Dermis microvascular lymphatic vessel endothelial cell (primary cell): ENCODE data around the gene SLC2A2. TPM values are rescaled to one million over a fixed set of nuclear protein-coding genes. Genes with fewer than 3 reads are reported as not detected.

Experiments
- DNase-seq, 2 donors: peaks; one replicate each; pipeline versions ENCODE4 v3.0.0 to v3.0.0-alpha.2; 2010; ENCODE audit warnings: low read depth in 2 of 2
- total RNA-seq: library from RNA; depleted of rRNA; stranded (reverse); fragments of >200 nt; gene quantifications from 2 replicates; pipeline ENCODE4 v1.2.1, GENCODE V29; 2014

SLC2A2 gene
- total RNA-seq: not detected in 2 replicates

DNA sequence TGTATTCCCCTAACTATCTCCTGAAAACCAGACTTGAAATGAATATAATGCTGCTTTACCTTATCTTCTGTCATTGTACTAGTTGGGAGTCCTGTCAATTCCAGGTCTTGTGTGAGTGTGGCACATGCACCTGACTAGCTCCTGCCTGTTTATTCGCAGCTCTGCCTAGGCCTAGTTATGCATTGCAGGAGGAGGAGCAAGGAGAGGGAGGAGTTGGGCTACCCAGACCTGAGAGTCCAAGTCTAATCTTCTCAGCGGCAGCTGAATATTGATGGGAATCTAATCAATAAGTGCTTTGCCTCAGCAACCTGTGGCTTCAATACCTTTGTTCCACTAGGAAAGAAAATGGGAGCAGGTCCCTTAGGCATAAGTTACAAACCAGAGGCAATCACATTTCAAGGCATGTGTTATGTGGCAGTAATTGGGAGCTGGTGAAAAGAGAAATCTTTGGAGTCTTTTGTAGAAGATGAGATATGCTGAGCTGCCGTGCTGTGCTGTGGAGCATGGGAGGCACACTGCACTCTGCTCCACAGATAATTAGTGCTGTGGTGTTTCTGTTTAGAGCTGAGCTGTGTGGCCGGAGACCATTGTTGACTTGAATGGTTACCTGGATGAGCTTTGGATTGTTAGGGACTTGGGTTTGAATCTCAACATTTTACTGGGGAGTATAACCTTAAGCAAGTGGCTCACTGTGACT is at the start of gene SLC2A2:
Gene SLC2A2, minus strand, starts transcription at position 124 of the 697 bp plus-strand sequence. Its CDS starts 50 bp downstream, at position 74.
- no peak for DNase-seq

DNA sequence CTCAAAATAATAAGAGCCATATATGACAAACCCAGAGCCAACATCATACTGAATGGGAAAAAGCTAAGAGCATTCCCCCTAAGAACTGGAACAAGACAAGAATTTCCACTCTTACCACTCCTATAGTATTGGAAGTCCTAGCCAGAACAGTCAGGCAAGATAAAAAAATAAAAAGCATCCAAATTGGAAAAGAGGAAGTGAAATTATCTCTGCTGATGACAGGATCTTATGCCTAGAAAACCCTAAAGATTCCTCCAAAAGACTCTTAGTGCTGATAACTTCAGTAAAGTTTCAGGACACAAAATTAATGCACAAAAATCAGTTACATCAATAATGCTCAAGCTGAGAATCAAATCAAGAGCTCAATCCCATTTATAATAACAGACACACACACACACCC is 45.9 kb upstream of the SLC2A2 start:
- DNase-seq: no peak

DNA sequence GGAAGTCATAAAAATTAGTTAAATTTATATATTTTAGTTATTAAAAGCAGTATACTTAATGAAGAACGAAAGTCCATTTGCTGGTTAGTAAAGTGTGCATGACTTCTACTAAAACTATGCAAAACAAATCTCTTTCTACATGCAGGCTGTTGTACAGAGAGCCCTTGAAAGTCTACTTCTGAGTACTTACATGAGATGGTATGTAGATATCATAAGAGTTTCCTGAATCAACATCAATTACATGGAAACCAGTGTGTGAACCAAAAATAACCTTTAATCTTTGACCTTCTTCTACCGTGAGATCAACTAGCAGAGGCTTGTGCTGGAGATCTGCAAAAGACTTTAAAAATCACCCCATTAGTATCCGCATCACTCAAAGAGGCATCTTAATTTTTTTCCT is 42.1 kb upstream of the SLC2A2 start:
- no peak for DNase-seq

DNA sequence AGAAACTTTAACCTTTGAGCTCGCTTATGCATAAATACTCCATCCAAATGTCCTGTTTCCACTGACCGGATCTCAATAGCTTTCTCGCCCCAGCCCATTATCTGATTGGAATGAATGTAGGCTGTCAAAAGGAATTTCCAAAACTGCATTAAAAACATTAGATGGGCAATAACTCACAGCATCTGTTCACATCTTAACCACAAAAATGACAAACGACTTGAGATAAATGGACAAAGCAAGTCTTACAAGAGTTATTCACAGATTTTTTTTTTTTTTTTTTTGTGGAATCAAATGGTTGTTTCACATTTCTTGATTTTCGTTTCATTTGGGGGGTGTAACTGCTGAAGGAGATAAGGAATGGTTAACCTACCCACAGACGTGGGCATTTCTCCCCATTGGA is 39.7 kb upstream of the SLC2A2 start:
- DNase-seq: no peak

DNA sequence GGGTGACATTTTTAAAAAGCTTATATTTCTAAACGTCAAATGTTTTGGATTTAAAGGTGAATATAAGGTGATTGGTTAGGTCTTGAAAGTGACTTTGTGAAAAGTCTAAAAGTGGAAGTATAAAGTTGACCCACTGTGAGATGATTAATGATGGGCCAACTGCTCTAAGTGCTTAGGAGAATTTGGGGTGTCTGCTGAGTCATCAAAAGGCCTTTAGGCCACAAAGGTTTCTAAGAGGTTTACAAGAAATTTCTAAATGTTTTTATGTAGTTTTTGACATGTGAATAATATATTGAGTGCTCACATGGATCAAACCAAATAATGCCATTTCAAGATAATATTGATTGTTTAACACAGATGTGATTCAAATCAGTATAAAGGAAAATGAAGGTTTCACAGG is 39.2 kb upstream of the SLC2A2 start:
- DNase-seq: no peak

DNA sequence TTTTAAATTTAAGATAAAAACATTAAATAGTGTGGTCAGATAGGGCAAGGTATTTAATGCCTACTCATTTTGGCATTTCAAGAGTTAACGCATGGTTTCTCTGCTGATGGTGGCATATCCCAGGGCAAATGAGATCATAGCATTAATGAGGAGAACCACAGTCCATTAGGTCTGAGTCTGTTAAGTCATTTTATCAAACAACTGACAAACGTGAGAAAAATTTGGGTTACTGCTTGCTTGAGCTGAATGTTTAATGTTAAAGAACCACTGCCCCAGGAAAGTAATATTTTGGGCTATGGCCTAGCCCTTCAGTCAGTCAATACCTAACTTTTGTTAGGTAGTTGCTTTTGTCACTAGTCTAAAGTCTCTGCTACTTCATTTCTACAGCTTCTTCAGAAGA is 37.9 kb upstream of the SLC2A2 start:
- no peak for DNase-seq

DNA sequence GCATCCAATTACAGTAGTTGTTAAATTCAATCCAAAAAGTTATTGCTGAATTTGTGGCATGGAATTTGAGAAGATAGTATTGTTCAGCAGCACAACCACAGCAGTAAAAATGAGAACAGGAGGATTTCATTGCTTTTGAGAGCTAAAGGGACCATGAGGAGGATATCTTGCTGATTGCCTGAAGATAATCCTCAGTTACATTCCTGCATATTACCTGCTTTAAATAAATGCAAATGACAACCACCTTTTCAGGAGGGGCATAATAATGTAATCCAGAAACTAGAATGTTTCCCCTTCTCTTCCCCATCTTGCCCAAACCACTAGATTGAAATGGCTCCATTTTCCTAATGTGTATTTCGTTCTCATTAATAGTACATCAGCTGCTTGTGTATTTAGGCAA is 35.2 kb upstream of the SLC2A2 start:
- no peak for DNase-seq

DNA sequence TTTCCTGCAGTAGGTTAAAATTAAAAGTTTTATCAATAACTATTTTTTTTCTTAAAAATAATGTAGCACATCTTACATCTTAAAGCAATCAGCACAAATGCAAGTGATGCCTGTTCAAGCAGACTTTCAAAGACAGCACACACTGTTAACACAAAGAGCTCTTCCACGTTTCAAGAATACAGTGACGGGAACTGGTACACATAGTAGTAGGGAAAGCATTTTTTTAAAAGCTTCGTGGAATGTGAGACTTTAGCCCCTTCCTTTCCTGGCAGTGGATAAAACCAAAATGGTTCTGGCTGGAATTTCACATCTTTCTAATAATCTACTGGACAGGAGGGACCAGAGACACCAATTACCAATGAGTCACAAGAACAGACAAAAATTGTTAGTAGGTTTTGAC is 33.5 kb upstream of the SLC2A2 start:
- no peak for DNase-seq

DNA sequence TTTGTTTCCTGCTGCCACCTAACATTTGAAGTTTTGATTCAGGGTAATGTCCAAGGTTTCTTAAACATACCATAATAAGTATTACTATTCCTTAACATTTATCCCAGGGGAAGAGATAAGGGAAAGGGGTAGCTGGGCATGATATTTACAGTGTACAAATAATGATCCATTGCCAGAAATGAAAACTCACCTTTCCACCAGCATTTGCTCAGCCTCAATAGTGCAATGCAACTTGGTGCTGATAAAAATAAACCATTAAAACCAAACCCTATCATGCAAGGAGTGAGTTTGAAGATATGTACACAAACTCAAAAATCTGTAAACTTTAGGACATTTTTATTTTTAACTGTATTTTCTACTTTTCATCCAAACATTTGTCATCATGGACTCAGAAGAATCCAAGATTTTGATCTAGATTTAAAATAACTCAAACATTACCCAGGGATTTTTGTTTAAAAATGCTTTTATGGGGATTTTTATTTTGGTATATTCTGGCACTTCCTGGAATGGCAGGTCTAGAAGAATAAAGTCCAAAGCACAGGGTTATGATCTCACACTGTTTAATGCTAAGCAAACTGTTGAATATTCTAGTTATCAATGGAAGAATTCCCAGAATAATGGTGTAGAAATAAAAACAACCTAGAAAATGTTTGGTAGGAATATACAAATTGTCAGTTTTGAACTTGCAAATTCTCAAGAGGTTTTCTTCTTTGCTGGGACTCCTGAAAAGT is 32.5 kb upstream of the SLC2A2 start:
- DNase-seq: no peak

DNA sequence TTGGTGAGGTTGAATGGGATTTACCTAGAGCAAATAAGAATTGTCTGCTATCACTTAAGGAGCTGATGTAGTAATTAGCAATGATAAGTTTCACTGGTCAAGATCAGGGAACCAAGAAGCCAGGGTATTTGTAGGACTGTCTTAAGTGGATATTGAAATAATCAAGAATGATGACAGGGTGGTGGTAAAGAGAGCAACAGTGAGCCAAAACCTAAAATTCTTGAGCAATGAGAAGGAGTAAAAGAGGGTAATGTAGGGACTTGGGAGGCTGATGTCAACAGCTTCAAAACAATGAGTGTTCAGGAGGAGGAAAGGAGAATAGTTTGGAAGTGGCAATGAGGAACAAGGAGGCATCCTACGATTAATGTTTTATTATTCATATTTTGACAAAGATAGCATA is 31.5 kb upstream of the SLC2A2 start:
- DNase-seq: no peak

DNA sequence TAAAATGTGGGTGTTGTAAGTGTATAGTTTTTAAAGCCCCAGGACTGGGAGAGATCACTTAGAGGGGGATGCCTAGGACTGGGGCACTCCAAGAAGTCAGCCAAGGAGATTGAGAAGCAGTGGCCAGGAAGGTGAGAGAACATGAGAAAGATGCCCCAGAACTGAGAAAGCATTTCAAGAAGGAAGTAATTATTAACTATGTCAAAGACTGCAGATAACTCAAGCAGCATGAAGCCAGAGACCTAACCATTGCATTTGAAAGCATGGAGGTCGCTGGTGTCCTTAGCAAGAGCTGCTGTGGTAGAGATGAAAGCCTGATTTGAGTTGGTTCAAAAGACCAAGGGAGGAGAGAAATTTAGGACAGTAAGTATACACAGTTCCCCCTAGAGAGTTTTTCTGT is 30.6 kb upstream of the SLC2A2 start:
- no peak for DNase-seq

DNA sequence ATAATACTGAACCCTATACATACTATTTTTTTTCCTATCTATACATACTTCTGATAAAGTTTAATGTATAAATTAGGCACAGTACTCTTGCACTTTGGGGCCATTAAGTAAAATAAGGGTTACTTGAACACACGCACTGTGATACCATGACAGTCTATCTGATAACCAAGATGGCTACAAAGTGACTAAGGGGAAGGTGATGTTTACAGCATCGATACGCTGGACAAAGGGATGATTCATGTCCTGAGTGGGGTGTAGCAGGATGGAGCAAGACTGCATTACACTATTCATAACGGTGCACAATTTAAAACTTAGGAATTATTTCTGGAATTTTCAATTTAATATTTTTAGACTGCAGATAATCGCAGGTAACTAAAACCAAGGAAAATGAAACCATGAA is 30.0 kb upstream of the SLC2A2 start:
- peak; percentile 30 to 84 for DNase-seq

DNA sequence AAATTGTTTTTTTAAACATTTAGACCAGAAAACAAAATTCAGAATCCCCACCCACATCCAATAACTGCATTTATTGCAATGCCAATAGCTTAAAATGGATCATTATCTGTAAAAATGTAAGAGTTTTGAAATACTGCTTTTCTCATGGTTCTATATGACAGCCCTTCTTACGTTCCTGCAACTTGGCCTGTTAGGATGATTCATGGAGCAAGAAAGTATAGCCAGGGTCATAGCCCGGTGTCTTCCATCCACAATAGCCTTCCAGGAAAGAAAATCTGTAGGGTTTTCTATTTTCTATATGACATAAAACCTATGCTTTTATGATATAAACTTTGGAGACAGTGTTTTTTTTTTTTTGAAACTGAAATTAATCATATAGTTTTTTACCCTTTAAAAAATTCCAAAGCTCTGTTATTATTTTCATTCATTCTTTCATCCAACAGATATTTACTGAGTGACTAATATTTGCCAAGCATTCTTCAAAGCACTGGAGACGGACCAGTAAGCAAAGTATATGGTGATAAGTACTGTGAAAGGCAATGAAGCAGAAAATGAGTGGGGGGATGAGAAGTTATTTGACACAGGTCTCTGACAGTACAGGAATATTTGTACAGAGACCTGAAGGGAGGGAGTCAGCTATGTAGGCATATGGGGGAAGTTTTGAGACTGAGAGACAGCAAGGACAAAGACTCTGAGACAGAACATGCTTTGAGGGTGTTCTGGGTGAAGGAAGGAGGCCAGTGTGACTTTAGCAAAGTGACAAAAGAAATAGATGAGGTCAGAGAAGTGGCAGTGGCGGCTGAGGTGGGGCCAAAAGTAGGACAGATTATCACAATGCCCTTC is 29.0 kb upstream of the SLC2A2 start:
- DNase-seq: peak in 1 of 2 donors; percentile 20

DNA sequence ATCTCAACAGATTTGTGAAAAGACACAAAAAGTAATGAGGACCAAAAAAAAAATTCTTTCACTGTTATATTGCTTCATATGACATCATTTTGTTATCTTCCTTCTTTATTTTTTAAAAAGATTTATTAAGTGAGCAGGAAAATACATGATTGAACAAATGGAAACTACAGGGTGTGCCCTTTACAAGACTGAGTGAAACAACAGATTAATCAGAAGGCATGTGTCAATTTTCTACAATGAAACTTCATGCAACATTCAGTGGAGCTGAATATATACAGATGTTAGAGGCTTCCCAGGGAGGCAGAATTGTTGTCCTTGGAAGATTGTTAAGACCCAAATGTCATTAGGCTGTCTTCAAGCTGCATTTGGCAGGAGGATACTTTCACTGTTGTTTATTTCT is 28.4 kb upstream of the SLC2A2 start:
- no peak for DNase-seq

DNA sequence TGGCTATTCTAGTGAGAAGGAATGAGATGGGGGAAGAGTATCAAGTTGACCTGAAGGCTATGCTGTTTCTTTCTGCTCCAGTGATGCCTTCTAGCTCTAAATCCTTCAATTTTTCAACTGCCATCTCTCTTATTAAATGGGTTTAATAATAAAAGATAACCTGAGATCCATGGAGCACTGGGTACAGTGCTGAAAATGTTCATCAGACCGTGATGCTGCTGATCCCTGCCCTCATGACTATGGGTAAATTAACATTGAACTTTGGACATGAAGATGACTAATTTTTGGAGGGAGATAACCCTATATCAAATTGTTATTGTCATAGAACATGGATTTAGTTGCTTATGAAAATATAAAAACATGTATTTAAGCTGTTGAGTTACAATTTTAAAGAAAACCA is 27.7 kb upstream of the SLC2A2 start:
- DNase-seq: no peak

DNA sequence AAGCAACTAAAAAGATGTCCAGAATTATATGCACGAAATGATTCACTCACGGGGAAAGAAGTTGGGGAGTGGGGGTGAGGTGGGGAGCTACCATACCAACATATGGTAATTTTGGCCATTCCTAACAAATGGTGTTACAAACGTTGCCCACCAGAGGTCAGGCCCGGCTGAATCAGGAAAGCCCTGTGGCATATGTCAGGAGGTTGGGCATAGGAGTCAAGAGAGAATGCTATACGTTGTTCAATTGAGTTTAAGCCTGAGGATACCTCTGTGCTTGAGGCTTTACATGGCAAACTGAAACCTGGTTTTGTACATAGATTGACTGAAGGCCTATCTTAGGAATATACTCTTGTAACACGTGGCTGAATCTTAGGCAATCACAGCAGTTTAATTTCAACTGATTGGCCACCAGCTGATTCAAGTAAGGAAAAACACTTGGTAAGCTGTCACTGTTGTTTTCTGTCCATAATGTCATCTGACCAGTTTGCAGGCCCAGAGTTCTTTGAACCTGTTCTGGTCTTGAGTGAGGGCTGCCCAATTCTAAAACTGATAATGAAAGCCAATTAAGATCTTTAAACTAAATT is 23.4 kb upstream of the SLC2A2 start:
- peak; percentile 38 to 69 for DNase-seq

DNA sequence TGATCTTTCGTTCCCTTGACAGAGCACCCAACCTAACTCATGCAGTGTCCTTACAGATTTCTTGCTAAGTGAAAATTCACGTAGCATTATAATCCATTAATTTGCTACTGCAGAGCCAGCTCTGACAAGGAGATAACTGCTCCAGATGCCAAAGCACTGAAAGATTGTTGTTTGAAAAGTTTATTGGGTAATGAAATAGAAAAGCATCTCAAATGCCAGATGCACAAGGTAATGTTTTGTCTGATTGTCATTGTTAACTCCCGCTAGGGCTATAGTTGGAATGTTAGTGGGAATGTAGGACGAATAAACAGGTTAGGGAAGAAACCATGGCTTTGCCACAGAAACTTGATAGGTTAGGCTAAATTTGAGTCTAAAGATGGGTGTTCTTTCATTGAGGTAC is 20.2 kb upstream of the SLC2A2 start:
- DNase-seq: no peak

DNA sequence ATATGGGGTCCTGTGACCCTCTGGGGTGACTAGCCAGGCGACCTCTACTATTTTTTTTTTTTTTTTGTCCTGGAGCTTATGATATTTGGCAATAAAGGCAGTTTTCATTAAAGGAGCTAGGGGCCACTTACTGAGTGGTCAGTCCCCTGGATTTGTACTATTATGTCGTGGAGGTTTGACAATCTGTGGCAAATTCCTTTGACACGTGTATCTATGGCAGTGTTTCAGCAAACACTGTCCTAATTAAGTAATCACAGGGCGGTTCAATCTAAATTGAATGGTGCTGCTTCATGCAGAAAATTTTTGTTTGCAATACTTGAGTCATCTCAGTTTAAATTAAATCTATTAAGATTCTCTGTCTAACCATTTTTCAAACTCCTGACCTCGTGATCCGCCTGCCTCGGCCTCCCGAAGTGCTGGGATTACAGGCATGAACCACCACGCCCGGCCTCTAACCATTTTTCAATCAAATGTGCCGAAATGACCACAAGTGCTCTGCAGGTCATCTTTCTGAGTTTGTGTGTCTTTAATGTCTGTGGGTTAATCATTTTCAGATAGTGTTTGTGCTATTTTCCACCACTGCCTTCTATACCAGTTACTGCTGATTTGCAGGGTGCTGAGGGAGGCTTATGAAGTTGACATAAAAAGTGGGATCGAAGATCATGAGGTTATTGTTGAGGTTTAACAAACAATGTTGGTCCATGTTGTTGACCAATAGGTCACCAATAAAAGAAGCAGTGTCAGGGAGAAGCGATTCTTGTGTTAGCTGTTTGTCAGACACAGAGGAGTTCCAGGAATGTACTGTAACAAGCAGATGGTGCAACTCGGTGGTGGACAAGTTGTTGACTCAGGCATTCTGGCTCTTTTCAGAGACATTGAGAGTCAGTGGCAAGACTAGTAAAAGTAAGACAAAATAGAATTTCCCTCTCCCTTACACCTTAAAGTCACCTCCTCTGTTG is 18.6 kb upstream of the SLC2A2 start:
- no peak for DNase-seq

DNA sequence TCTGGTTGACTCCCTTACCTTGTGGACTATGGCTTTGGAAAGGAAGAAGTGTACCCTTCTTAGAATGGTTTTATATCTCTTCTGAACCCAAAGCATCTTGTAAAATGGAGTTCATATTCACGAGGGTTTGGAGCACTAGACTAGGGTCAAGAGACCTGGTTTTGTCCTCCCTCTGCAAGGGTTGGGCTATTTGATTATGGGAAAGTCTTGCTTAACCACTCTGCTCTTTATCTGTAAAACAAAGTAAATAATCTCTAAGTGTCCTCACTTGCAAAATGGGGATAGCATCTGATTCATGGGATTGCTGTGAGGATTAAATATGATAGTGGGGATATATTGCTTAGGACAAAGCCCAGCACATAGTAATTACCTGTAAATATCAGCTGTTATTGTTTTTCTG is 17.9 kb upstream of the SLC2A2 start:
- no peak for DNase-seq

DNA sequence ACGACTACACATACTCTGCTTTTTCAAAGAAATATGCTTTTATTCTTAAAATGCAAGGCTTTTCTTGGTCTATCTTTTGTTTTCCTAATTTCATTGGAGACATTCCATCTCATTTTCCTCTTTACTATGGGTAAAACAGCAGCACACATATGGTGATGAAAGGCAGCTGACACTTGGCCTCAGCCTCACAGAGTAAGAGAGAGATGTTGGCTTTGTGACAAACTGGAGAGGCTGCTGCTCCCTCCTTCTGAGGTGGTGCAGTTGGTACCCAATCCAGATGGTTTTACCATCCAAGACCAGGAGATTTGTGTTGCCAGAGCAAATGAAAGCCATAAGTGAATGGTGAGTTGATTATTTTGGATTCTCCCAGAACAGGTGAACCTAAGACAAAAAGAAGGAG is 13.2 kb upstream of the SLC2A2 start:
- DNase-seq: no peak

DNA sequence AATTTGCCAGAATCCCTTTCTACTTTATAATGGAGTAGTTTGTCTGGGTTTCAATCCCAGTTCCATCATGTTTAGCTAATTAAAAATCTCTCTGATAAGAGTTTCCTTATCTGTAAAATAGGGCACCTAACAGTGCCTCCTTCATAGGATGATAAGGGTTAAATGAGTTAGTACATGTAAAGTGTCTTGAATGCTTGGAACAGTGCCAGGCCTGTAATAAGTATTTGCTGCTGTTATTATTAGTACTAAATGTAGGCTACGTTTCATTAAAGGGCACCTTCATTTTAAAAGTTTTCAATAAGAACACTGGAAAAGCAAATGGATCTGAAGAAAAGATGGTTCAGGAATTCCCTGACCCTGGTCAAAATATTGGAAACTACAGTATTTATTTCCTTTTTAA is 11.8 kb upstream of the SLC2A2 start:
- peak in 1 of 2 donors; percentile 33 for DNase-seq
